HG02642 (cell line): Measurements from ENCODE around the gene KLHL29.

Experiments
- ATAC-seq: cut with Tn5 transposase; IDR thresholded peaks from one replicate; pipeline ENCODE4 v1.9.1; 2021; ENCODE audit warnings: mild to moderate bottlenecking; ENCODE audit not compliant: unreplicated experiment, poor library complexity

The KLHL29 gene

DNA sequence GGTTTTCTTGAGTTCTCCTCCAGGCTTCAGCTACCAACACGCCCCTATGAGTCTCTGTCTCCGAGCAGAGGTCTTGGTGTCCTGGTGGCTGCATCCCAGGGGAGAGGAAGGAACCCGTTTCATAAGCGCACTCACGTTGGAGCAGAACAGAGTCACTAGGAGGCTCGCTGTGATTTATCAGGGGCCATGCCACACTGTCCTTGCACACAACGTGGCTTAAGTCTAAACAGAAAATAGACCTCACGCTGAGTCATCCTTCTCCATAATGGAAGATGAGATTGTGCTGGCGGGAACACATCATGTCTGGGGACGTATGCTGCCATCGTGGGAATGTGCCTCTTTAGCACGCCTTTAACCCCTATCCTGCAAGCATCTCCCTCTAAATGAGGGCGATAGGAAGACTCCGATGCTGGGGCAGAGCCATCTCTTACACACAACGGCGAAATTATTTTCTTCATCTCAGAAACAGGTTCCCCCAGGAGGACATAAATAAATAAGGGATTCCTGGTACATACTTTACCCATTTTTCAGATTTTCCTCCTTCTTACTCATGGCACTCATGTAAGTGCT lies 211.4 kb downstream of the KLHL29 start:
- ATAC-seq: no peak

DNA sequence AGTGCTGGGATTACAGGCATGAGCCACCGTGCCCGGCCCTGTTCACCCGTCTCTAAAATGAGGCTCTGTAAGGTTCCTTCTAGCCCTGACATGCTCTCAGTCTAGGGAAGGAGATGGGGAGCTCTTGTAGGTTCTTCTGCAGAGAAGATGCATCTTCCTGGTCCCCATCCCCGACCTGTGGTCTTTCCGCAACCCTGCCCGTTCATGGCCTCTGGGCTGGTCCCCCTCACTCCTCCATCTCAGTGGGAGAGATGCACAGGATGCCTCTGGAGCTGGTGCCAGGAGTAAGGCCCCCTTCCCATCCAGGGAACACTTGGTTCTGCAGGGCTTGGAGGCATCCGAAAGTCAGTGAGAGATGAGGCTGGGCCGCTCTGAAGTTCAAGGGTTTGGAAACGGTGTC lies 212.7 kb downstream of the KLHL29 start:
- ATAC-seq: no peak

DNA sequence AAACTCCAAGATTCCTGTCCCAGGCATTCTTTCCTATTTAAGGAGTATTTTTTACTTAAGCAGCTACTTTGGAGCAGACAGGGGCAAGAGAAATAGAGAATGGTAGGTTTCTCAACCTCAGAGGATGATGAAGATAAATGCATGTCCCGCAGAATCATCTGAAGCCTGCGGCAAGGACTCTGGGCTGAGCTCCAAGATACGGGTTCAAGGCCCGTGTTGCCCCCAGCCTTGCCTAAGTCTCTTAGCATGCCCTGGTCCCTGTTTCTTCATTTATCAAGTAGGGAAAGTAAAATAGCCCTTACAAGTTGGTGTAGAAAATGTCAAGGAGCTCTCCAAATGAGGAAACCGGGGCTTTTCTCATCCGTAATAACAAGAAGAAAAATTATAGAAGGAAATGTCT lies 214.0 kb downstream of the KLHL29 start:
- ATAC-seq: no peak

DNA sequence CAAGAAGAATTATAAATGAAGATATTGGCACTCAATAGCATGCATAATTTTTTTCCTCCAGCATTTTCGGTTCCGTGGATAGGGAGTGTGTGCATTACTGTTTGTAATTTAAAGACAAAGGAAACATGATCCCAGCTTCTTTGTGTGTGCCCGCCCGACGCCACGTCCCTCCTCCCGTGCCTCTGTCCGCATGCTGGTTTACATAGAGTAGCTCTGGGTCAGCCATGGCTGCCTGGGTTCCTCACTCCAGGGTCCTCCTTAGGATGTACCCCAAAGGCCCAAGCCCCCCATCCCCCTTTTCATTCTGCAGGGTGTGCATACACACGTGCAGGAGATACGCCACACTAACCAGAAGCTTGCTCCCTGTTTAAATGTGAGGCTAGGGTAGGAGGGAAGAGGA lies 214.7 kb downstream of the KLHL29 start:
- no peak for ATAC-seq

DNA sequence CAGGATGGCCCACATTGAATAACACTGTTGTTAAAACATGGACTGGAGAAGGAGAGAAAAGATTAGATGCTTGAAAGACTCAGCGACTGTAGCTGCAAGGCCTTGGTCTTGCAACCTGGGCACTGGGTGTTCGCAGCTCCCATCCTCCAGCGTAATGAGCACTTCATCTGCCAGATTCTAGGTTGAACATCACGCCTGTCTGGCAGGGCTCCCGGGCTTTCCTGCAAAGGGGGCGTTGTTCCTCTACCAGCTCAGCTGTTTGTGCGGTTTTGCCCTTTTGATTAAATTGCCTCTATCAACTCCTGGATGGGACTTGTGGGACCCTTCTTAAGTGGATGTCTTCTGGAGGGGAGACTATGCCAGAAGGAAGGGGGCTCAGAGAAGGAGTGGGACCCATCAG lies 215.4 kb downstream of the KLHL29 start:
- ATAC-seq: no peak

DNA sequence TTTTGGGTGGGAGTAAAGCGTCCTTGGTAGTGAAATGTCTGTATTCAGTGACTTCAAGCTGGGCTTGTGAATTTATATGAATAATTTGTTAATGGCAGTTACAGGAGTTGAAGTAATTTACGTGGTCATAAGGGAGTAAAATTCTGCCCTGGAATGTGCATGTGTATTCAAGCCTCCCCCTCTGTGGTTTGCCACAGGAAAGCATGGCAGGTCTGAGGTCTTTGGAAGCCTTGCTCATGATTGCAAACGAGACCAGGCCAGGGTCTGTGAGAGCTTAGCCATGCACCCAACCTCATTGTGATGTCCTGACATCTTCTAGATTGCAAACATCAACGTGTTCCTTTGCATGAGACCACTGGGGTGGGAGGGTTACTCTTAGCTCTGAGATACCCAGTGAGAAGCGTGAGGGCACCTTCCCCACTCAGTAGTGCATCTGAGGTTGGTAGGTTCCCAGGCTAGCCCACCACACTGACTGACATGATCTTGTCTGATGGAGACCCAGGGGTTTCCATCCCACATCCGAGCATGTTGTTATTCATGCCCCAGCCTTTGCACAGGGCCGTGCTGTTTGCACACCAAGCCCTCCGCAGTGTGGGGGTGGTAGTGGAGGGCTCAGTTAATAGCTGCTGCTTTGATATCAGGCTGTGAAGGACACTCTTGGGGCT lies 216.5 kb downstream of the KLHL29 start:
- no peak for ATAC-seq

DNA sequence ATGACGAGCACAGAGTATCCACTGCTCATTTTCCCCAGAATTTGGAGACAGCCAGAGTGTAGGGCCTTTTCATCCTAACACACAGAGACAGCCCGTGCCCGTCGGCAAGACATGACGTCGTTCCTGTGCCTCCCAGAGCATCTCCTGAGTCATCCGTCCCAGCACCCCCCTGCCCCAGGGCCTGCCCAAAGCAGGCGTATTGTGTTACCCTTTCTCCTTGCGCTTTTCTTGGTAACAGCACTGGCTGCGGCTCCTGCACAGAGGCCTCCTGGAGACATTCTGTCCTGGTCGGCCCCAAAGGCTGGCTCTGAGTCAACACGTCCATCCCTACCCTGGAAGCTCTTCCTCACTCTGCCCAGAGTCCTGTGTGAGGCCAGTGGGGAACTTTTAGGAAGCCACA lies 217.1 kb downstream of the KLHL29 start:
- ATAC-seq: no peak

DNA sequence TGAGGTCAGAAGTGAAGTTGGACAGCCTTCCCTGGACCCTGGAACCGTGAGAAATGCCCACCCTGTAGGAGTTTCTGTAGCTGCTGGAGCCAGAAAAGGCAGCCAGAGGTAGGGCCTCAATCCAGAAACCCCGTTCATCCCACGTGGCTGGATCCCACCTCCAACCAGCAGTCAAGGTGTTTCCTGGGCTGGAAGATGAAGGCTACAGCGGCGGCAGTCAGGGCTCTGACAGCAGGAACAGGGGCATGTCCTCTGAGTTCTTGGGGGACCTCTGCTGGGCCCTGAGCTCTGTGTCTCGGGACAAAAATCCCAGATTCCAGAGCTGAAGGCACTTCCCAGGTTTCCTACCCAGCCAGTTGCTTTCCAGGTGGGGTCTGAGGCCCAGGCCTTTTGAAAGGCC lies 218.2 kb downstream of the KLHL29 start:
- no peak for ATAC-seq

DNA sequence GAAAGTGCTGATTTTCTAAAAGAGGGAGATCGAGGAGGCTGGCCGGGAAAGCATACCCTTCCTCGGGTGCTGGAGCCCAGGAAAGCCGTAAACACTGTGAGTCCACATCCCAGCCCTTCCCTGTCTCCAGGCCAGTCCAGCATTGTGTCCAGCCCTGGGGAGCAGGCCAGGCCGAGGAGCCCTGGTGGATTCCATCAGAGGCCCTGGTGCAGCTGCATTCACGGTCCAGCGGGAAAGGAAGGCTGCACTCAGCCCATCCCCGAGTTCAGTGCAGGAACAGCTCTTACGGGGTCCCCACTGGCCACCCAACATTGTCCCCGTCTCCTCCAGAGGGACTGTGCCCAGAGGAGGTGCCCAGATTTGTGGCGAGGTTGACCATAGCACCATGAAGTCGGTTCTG lies 218.6 kb downstream of the KLHL29 start:
- ATAC-seq: no peak

DNA sequence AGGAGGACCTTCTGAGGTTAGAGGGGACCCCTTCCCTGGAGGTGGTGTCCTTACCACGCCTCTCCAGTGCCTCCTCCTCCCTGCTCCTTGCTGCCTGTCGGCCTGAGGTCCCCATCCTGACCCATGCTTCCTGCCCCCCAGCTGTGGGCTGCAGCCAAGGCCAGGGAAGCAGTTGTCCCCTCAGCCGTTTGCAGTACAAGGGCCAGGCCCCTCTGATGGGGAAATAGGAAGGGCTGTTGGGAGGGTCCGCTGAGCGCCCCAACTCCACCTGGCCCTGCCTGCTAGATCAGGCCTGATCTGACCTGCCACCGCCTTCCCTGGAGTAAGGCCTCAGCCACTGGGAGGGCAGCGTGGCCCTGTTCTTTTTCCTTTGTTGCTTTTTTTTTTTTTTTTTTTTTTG lies 219.8 kb downstream of the KLHL29 start:
- ATAC-seq: no peak

DNA sequence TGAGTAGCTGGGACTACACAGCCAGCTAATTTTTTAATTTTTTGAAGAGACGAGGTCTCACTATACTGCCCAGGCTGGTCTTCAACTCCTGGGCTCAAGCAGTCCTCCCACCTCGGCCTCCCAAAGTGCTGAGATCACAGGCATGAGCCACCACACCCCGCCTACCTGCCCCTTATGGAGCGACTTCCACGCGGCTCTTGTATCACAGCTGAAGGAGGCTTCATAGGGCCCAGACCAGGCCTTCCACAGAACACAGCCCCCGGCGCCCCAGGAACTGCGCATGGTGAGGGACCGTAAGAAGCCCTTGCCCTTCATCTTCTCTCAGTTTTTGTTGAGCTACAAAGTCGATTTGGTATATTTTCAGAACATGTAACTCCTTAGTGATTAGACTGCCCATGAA lies 220.3 kb downstream of the KLHL29 start:
- ATAC-seq: no peak

DNA sequence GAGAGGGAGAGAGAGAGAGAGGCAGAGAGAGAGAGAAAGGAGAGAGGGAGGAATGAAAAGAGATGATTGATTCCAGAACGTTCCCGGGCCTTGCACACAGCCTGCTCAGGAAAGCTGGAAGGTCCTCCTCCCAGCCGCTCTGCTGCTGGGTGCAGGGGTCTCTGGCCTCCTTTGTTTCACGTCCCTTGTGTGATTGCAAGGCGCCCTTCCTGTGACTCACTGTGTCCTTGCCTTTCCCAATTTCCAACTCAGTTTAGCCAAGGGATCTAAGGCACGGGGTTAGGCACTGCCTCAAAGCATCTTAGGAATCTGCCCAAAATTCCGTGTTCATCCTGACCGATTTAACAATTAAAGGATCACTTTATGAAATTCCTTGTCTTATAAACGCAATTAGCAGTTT lies 221.2 kb downstream of the KLHL29 start:
- ATAC-seq: no peak

DNA sequence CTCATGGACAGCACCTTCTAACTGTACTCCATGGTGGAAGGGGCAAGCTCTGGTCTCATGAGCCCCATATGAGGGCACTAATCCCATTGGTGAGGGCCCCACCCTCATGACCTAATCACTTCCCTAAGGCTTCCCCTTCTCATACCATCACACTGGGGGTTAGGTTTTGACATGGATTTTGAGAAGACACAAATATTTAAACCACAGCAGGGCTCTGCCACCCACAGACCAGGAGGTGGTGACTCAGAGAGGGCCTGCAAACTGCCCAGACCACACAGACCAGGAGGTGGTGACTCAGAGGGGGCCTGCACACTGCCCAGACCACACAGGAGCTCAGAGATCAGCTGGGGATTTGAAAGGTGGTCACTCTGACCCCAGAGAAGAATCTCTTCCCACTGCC lies 222.0 kb downstream of the KLHL29 start:
- no peak for ATAC-seq

DNA sequence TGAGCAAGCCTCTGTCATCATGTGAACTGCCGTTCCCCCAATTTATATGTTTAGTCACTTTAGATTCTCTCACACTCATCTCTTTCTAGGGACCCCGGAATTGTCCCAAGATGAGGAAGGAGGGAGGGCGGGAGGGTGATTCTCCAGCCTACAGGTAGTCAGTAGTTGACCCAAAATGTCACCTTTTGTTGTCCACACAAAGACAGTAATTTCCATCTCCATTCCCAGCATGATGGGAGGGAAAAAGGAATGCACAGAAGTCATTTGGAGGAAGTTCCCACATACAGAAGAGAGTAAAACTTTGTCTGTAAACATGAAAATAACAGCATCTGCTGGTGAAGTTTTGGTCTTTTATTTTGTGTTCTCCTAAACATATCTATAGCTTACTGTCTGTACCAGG lies 222.9 kb downstream of the KLHL29 start:
- no peak for ATAC-seq

DNA sequence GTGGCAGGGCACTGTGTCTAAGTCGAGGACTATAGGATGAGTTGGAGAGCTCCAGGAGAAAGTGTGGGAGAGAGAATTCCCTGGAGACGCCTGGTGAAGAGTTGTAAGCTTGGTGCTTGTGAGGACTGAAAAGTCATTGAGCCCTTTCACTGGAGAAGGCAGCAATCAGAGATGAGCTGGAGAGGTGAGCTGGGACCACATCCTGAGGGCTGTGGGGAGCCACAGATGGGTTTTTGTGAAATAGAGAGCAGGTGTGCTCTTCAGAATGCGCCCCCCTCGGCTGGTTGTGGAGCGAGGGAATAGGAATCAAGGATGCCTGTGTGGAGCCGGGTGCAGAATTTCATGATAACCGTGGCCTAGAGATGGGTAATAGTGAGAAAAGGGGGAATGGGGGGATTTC lies 224.3 kb downstream of the KLHL29 start:
- no peak for ATAC-seq

DNA sequence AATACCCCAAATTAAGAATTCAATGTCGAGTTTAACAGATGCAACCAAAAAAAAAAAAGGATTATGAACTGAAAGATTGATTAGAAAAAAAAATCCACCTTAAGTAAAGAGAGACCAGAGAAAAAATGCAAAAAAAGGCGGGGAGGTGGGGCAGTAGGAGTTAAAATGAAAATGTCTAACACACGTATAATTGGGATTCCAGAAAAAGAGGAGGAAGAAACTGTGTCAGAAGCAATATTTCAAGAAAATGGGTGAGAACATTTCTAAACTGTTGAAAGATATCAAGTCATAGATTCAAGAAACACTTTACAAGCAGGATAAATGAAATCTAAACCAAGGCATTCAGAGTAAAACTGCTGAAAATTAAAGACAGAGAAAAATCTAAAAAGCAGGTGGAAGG lies 226.9 kb downstream of the KLHL29 start:
- ATAC-seq: no peak

DNA sequence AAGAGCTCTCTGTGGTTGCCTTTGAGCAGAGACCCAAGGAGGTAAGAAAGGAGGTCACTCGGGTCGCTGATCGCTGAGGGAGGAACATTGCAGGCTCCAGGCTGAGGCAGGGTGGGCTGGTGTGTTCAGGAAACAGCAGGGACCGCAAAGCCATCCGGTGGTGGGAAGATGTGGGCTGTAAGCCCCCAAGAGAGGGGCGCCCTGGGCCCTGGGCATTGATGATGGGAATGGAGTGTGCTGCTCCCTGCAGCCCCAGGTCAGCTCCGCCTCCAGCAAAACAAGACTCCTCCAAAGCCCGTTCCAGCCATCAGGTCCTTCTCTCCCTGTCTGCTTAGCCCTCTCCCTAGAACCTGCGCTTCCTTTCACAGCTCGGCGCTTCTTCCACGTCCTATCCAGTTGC lies 229.7 kb downstream of the KLHL29 start:
- ATAC-seq: no peak

DNA sequence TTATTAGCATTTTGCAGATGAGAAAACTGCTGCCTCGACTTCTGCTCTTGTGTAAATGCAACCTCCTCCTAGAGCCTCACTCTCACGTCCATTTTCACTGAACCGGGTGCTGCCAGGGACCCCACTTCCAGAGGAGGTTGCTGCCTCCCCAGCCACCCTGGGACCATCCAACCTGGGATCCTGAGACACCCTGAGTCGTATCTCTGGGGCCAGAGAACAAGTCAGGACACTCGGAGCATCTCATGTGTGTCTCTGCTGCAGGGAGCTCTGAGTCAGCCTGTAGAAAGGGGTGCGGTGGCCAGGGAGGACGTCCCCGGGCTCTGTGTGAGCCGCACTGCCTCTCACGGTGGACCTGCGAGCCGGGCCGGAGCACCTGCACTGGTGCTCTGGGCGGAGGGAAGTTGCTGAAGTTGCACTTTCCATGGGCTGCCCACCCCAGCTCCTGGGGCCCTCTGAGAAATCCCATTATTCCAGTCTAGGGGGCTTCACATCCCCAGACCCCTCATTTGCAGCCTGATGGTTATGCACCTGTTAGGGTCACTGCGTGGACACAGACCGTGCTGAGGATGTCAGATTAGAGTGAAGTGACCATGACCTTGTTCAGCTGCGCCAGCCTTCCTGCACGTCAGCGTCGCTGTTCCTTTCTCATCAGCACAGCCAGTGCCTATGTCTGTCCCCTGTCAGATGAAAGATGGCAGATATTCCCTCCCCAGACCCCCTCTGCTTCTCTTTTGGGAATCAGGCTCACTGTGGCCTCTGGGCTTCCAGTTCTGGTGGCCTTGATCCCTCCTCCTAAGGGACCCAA lies 230.4 kb downstream of the KLHL29 start:
- ATAC-seq: no peak

DNA sequence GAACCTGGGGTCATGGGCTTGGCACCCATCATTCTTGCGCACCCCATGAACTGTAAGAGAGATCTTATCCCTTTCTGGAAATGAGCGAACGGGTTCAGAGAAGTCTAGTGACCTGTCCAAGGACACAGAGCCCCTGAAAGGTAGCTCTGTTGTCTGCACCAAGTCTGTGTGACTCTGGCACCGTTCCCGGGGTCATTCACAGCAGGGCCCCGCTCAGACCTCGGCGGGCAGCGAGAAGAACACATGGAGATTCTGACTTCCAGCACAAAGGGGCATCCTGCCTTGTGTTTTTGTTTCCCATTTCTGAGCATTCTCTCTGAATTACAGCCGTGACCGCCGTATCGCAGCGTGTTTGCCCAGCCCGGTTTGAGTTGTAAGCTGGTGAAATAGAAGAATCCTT lies 231.7 kb downstream of the KLHL29 start:
- ATAC-seq: no peak

DNA sequence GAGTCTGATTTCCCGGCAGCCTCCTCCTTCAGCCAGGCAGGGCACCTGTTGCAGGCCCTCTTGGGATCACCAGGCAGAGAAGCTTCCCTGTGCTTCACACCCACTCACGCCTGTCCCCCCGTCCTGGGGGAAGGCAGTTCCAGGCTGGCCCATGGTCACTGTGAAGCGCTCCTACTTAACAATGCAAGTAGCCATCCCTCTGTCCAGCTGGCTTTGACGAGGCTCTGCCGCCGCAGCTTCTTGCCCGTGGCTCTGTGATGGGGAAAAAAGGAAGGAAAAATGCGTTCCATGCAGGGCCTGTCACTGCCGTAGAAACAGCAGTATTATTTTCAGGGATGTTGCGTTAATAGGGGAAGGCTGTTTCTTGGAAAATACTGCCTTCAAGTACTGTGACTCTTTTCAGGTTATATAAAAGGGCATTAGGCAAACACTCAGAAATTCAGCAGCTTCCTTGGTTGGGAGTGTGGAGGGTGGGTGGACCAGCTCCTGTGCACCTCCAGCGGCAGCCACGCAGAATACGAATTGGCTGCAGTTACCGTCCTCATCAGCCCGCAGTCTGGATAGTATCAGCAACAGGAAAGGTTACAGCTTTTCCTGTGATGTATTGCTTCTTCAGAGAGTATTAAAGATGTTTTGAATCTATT lies 232.3 kb downstream of the KLHL29 start:
- no peak for ATAC-seq

DNA sequence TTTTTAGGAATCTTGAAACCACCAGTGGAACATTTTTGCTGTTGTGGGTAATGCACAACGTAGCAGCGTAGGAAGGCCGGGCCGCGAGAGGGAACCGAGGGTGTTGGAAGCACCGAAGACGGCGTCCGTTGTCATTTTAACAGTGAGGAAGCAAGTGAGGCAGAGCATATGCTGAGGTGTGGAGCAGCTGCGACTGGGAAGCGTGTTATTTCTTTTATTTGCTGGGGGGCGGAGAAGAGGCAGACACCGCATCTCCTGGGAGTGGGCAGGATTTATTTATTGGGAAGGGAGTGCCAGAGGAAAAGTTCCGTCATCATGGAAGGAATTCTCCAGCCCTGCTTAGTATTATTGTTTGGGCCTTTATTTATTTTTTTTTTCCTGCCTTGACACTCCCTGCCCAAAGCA lies 232.8 kb downstream of the KLHL29 start:
- no peak for ATAC-seq
